Stimulated activated CD4-positive, alpha-beta T cell treated with anti-CD3 and anti-CD28 coated beads, TNF-alpha, amount 100 ng/mL, for 1 hour (primary cell): ENCODE results near the gene TEC.

Source experiments
- DNase-seq, 3 donors: peaks; one replicate each; pipeline ENCODE4 v3.0.0-alpha.2; 2020; ENCODE audit warnings: low read depth in 3 of 3, low spot score in 1 of 3

The TEC gene

DNA sequence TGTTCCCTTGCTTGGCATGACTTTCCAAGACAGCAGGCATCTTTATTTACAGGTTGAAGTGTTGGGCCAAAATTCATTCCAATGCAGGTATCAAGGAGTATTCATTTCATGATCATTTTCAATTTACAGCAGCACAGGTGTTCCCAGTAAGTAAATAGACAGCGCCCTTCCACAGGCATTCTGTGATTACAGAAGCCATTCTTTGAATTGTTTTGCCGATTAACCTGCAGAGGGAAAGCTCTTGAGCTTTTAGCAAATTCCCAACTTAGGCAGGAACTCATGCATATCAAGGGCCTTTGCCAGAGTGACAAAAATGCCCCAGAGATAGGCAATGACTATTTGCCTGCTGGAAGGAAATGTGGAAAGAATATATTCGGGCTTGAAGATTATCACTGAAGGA, 142.4 kb downstream of the TEC start:
- no peak for DNase-seq

- DNase-seq: no peak
These were observed 143.0 kb downstream of the TEC start for GRCh38 chr4:48126621-48127020.

DNA sequence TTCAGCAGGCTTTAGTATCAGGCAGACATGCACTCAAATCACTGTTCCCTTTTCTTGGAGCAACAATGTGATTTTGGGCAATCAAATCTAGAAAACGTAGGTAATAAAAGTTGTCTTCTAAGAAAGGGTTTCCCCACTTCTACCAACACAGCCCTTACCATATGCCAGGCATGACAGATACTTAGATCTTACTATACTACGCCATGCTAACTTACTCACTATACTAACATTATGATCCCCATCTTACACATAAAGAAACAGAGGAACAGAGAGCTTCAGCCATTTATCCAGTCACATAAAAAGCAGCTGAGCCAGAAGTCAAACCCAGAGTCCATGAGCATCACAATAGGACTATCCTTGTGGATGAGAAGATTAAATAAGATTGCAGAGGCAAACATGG, 144.8 kb downstream of the TEC start:
- no peak for DNase-seq

- no peak for DNase-seq
These were observed 146.9 kb downstream of the TEC start for GRCh38 chr4:48122756-48123155.

DNA sequence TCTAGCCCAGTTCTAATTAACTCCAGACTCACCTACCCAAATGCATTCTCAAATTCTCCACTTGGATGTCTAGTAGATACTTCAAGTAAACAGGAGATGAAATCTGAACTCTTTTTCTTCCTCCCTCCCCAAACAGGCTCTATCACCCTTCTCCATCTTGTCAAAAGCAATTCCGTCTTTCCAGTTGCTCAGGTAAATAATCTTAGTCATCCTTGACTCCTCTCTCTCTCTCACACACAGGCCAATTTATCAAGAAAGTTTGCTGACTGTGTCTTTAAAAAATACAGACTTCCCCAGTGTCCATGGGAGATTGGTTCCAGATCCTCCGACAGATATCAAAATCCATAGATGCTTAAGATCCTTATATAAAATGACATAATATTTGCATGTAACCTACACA, 148.5 kb downstream of the TEC start:
- no peak for DNase-seq

DNA sequence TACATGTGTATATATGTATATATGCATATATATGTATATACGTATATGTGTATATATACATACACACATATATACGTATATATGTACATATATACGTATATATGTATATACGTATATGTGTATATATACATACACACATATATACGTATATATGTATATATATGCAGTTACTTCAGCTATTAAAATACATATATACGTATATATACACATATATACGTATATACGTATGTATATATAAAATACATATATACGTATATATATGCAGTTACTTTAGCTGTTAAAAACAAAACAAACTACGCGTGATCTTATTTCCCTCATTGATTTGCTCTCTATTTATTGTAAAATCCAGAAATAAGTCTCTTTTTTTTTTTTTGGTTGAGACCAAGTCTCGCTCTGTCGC, 149.5 kb downstream of the TEC start:
- DNase-seq: no peak

GRCh38 chr4:48119646-48120045, 150.0 kb downstream of the TEC start:
- no peak for DNase-seq

DNA sequence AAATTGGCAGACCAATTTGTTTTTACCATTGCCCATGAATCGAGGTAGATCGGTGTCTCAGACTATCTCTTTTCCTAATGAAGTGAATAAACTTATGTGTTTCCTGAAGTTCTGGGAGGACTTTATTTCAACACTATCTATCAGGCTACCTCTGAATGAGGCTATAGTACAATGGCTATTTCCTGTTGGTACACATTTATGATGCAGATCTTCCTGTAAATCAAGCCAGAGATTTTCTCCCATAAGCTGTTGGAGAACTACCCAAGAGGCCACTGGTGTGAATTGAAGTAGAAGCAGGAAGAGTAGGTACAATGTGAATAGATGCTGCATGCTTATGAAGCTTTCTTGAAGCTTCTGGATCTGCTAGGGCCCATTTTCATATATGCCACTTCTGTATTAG, 151.6 kb downstream of the TEC start:
- no peak for DNase-seq

DNA sequence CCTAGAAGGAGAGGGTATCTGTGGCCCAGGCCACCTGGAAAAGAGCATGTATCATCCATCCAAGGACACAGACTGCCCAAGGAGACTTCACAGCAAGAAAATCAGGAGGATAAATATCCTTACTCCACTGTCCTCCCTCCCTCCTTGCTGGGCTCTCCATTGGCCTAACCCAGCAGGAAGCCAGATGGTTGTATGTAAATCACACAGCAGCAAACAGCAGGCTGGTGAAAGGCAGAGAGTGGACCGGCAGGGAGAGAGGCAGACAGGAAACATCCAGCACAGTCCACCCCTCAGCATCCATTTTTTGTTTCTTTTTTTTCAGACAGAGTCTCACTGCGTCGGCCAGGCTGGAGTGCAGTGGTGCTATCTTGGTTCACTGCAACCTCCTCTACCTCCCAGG, 153.1 kb downstream of the TEC start:
- DNase-seq: no peak

- no peak for DNase-seq
These were observed 155.2 kb downstream of the TEC start for GRCh38 chr4:48114412-48114811.

DNA sequence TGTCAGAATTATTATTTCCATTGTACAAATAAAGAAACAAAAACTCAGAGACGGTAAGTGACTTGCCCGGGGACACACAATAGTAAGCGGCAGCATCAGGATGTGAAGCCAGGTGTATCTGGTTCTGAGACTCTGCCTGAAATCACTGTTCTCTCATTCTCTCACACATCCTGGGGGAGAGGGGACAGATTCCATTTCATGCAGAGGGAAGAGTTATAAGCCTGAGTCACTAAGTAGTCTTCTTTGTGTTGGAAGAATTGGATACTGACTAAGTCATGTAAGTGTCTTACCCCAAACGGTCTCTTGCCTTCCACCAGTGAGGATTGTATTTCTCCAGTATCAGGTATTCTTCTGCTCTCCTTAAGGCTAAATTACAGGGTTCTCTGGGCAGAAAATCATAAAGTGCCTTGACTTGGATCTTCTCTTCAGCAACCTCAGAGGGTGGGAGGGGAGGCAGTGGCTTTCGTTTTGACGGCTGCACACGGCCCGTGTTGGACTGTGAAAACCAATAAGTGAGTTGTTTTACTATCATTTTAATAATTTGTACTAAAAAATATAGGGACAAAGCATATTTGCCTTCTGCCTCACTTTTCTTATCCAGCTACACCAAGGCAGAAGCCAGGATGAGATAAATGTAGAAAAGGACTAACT, 157.5 kb downstream of the TEC start:
- no peak for DNase-seq

- no peak for DNase-seq
These were observed 159.1 kb downstream of the TEC start for GRCh38 chr4:48110452-48110978.

- no peak for DNase-seq
These were observed 160.0 kb downstream of the TEC start for GRCh38 chr4:48109413-48110263.

GRCh38 chr4:48108309-48109073, 161.1 kb downstream of the TEC start:
- DNase-seq: no peak

GRCh38 chr4:48105230-48105629, 164.4 kb downstream of the TEC start:
- no peak for DNase-seq

- DNase-seq: no peak
These were observed 166.0 kb downstream of the TEC start for GRCh38 chr4:48103483-48104139.

DNA sequence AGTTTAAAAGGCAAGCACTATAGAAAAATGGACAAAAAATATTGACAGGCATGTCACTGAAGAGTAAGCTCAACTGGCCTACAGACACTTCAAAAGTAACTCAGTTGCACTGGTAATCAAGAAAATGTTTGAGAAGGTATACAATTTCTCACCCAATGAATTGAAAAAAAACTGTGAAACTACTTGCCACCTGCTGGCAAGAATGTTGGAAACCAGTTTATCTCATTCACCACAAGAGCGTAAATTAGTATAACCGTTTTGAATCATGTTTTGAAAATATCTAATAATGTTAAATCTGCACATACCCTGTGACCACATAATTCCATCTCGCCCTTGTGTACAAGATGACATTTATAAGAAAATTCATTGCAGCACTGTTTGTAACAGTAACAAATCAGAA, 167.3 kb downstream of the TEC start:
- no peak for DNase-seq

DNA sequence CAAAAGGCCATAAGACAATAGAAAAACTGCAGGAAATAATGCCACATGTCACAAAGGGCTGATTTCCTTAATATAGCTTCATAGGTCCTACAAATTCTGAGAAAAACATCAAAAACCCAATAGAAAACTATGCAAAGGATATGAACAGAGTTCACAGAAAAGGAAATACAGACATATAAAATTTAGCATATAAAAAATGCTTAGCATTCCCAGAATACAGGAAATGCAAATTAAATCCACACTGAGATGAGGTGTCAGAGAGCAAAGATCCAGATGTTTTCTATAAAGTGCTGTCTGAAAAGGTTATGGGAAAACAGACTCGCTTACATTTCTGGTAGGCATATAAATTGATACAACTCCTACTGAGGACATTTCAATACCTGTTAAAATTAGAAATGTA, 169.4 kb downstream of the TEC start:
- DNase-seq: no peak

DNA sequence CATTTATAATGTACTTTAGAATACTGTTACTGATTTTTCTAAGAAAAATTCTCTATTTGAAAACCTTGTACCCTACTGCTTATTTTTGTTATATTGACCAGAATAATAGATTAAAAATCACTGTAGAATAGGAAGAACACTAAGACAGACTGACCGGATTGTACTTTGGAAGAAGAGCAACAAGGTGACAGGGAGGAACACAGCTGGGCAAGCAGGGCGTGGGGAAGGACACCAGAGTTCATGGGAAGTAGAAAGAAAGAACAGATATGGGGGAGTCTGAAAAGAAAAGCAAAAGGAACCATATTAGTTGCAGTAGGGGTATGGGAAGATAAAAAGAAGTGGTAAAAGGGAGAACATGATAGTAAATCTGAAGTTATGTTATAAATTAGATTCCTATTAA, 174.2 kb downstream of the TEC start:
- no peak for DNase-seq

GRCh38 chr4:48093991-48094416, 175.6 kb downstream of the TEC start:
- no peak for DNase-seq

- no peak for DNase-seq
These were observed 179.0 kb downstream of the TEC start for GRCh38 chr4:48090621-48091020.
